CD4-positive, alpha-beta T cell (primary cell): Measurements from ENCODE around the gene RABEPK. TPM values are rescaled to one million over a fixed set of nuclear protein-coding genes. Genes with fewer than 3 reads are reported as not detected.

Experiments used
- ATAC-seq: fragments of 200-7000 bp; cut with Tn5 transposase; one replicate; pipeline ENCODE4 v1.10.0; 2022; ENCODE audit warnings: mild to moderate bottlenecking; ENCODE audit not compliant: poor library complexity
- CTCF ChIA-PET: fragments of 350-600 bp; sonication (Branson Sonifier 250); formaldehyde crosslinking; loops from one replicate; lab custom pipeline; 2021; ENCODE audit warnings: antibody characterized with exemption, inconsistent platforms; lab: Charles Lee
- POLR2A ChIA-PET: fragments of 350-600 bp; sonication (Branson Sonifier 250); formaldehyde crosslinking; loops from one replicate; lab custom pipeline; 2021; ENCODE audit warnings: antibody characterized with exemption, inconsistent platforms; lab: Charles Lee
- DNase-seq, 14 experiments: peaks; one replicate each; pipeline ENCODE4 v3.0.0-alpha.2; 2013 to 2020; ENCODE audit warnings: mixed read lengths in 2 of 14
- H3K27ac ChIP-seq, 2 donors: one replicate each; pipeline versions ENCODE4 v1.5.1 to v1.7.0; 2013; ENCODE audit warnings: low read length in 2 of 2, low read depth in 1 of 2, mild to moderate bottlenecking in 1 of 2
- H3K27me3 ChIP-seq, 2 experiments: 1 replicate in 1 of 2; 2 replicates in 1 of 2; pipeline versions ENCODE4 v1.6.1 to v1.7.0; 2013; ENCODE audit warnings: low read length in 2 of 2, control low read depth in 1 of 2, mild to moderate bottlenecking in 1 of 2, moderate library complexity in 1 of 2; ENCODE audit not compliant: insufficient read depth in 2 of 2, control insufficient read depth in 1 of 2
- H3K36me3 ChIP-seq: one replicate; pipeline ENCODE4 v1.6.1; 2013; ENCODE audit warnings: low read length, control low read depth; ENCODE audit not compliant: insufficient read depth
- H3K4me1 ChIP-seq: one replicate; pipeline ENCODE4 v1.6.1; 2013; ENCODE audit warnings: low read length, control low read depth; ENCODE audit not compliant: insufficient read depth
- H3K4me3 ChIP-seq: one replicate; pipeline ENCODE4 v1.5.1; 2013; ENCODE audit warnings: mild to moderate bottlenecking, low read length, moderate library complexity
- H3K9me3 ChIP-seq, 2 experiments: 1 replicate in 1 of 2; 2 replicates in 1 of 2; pipeline versions ENCODE4 v1.6.1 to v1.7.0; 2013; ENCODE audit warnings: low read length in 2 of 2, mild to moderate bottlenecking in 2 of 2, control low read depth in 1 of 2, moderate library complexity in 1 of 2; ENCODE audit not compliant: control insufficient read depth in 1 of 2, insufficient read depth in 1 of 2
- H3K27ac Mint-ChIP-seq: one replicate; pipeline ENCODE4 v1.8.0; 2020; ENCODE audit warnings: mixed read lengths
- H3K27me3 Mint-ChIP-seq: one replicate; pipeline ENCODE4 v1.8.0; 2021; ENCODE audit warnings: mixed read lengths
- H3K36me3 Mint-ChIP-seq: one replicate; pipeline ENCODE4 v1.8.0; 2021; ENCODE audit warnings: low read depth, mixed read lengths
- H3K4me1 Mint-ChIP-seq: one replicate; pipeline ENCODE4 v1.8.0; 2021; ENCODE audit warnings: low read depth, mixed read lengths
- H3K4me3 Mint-ChIP-seq: one replicate; pipeline ENCODE4 v1.8.0; 2020; ENCODE audit warnings: mild to moderate bottlenecking, mixed read lengths
- H3K9me3 Mint-ChIP-seq: one replicate; pipeline ENCODE4 v1.8.0; 2020; ENCODE audit warnings: mixed read lengths
- CTCF ChIP-seq: fragments of 200-600 bp; IDR thresholded peaks from one replicate; pipeline ENCODE4 v1.8.0; 2022; ENCODE audit warnings: antibody characterized with exemption, mild to moderate bottlenecking
- intact Hi-C, 2 experiments: fragments of 100-400 bp; cut with DNase I in 1 of 2; cut with micrococcal nuclease in 1 of 2; formaldehyde crosslinking; loops; one replicate each; pipeline versions ENCODE4 v1.15.1 to v1.9.0; 2023 to 2025; cut with DNase I, micrococcal nuclease
- total RNA-seq, 174 experiments: library from RNA in 2 of 174; stranded (reverse) in 2 of 174; gene quantifications; one replicate each; pipeline ENCODE4 v1.2.3 and lab custom pipeline; 2021 to 2026

Gene RABEPK
- total RNA-seq, 2 experiments from 2014 or later, result 6.8 to 8.3 TPM

- Mint-ChIP-seq H3K4me3 (peak overlapping the region; percentile 54), H3K27ac (peak overlapping the region; percentile 47), H3K4me1 (peaks cover 46% of the 10 kb centered on the region), H3K36me3 (peaks cover 53% of the 10 kb centered on the region), H3K9me3 (no peaks in the 10 kb centered on the region), H3K27me3 (no peaks in the 10 kb centered on the region)
- Histone ChIP-seq H3K36me3 (peaks cover 24% of the 10 kb centered on the region), H3K9me3 (no peaks in the 10 kb centered on the region), H3K4me1 (peaks cover 30% of the 10 kb centered on the region), H3K4me3 (no peak overlapping the region), H3K27ac (no peak overlapping the region), H3K27me3 (no peaks in the 10 kb centered on the region)
- intact Hi-C loops, result loop anchor here in 1 of 2 experiments (5.0 kb wide), 1 partner anchor 261 kb away; the partner anchor contains the start of gene GOLGA1
- CTCF ChIA-PET, result no interaction called here
- TF ChIP-seq CTCF, result no peak
- no peak for ATAC-seq
- POLR2A ChIA-PET, result interaction anchor here (0.9 to 2.5 kb wide), 4 partner anchors 8 to 38 kb away, joined by 3 to 10 read pairs (median 4); partner anchors contain the start of gene HSPA5
- no peak for DNase-seq
These were observed 2.7 kb downstream of the RABEPK start for GRCh38 chr9:125202846-125203618.

GRCh38 chr9:125204477-125204876, 4.1 kb downstream of the RABEPK start:
- POLR2A ChIA-PET, result interaction anchor here (0.9 kb wide), 1 partner anchor 9 kb away, joined by 3 read pairs; no protein-coding TSS in a partner anchor
- CTCF ChIA-PET, result no interaction called here
- Histone ChIP-seq H3K27me3 (no peaks in the 10 kb centered on the region), H3K36me3 (peaks cover 32% of the 10 kb centered on the region), H3K4me3 (no peak overlapping the region), H3K27ac (no peak overlapping the region), H3K9me3 (no peaks in the 10 kb centered on the region), H3K4me1 (peaks cover 21% of the 10 kb centered on the region)
- TF ChIP-seq CTCF, result no peak
- ATAC-seq (no peak), DNase-seq (no peak)
- peak overlapping the region; percentile 21 for H3K27ac Mint-ChIP-seq
- peaks cover 65% of the 10 kb centered on the region for H3K36me3 Mint-ChIP-seq
- no peak overlapping the region for H3K4me3 Mint-ChIP-seq
- H3K4me1 Mint-ChIP-seq, result peaks cover 33% of the 10 kb centered on the region
- H3K27me3 Mint-ChIP-seq, result no peaks in the 10 kb centered on the region
- no peaks in the 10 kb centered on the region for H3K9me3 Mint-ChIP-seq
- intact Hi-C loops, result loop anchor here in 1 of 2 experiments (5.0 kb wide), 1 partner anchor 262 kb away; the partner anchor contains the start of gene GOLGA1

- Mint-ChIP-seq H3K9me3 (no peaks in the 10 kb centered on the region), H3K27me3 (no peaks in the 10 kb centered on the region), H3K27ac (no peak overlapping the region), H3K4me1 (no peaks in the 10 kb centered on the region), H3K36me3 (peaks cover 67% of the 10 kb centered on the region), H3K4me3 (no peak overlapping the region)
- Histone ChIP-seq H3K9me3 (no peaks in the 10 kb centered on the region), H3K4me3 (no peak overlapping the region), H3K4me1 (no peaks in the 10 kb centered on the region), H3K27ac (no peak overlapping the region), H3K27me3 (no peaks in the 10 kb centered on the region), H3K36me3 (peaks cover 41% of the 10 kb centered on the region)
- no peak for ATAC-seq
- ChIA-PET CTCF (no interaction called here), POLR2A (no interaction called here)
- no peak for DNase-seq
- intact Hi-C loops, result no loop called here
- no peak for TF ChIP-seq CTCF
These were observed 13.8 kb downstream of the RABEPK start for GRCh38 chr9:125214186-125214585.
